Measurements from ENCODE around the gene ITFG1.
"Not testable (repeated sequence)": the region's sequence is repeated elsewhere in the genome, so short reads cannot be mapped to it uniquely, and the experiment has no call there.

The ITFG1 gene

DNA sequence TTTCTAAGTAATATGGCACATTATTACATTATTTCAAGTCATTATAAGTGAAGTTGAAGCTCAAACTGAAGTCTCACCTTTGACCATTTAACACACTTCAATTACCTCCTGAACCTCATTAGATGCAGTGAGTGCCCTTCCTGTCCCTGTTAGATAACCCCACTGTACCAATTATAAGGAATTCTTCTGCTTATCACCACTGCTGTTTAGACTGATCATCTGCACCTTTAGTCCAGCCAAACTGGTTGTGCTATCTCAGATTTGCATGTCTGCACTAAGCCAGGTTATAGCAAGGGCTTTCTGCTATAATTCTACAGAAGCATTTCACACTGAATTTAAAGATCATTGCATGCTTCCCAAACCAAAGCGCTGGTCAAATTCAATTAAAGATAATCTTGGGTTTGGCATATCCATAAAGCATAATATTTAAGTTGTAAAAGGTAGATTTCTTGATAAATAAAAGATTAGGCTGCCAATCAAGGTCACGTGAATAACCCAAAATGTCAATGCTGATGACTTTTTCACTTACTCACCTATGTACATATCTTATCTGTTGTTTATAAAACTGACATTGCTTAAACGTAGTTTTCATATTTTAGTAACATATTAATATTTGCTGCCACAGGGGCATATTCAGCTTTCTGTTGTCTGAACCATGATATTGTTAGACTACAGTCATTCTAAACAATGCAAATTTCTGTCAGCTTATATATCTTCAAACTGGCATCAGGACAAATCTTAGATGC lies 11.9 kb downstream of the ITFG1 start:
- Histone ChIP-seq H3K9me3 (ENCODE audit: control insufficient read depth, insufficient read depth, low read length) (no peaks in the 10 kb centered on the region), H3K27me3 (ENCODE audit: control insufficient read depth, insufficient read depth, low read length) (no peaks in the 10 kb centered on the region), H3K9ac (ENCODE audit: low read depth, low read length) (no peak overlapping the region), H3K36me3 (ENCODE audit: control insufficient read depth, insufficient read depth, low read length) (no peaks in the 10 kb centered on the region), H3K4me1 (ENCODE audit: control insufficient read depth, insufficient read depth, low read length) (no peaks in the 10 kb centered on the region), H3K4me3 (ENCODE audit: low read depth, low read length) (no peak overlapping the region)

DNA sequence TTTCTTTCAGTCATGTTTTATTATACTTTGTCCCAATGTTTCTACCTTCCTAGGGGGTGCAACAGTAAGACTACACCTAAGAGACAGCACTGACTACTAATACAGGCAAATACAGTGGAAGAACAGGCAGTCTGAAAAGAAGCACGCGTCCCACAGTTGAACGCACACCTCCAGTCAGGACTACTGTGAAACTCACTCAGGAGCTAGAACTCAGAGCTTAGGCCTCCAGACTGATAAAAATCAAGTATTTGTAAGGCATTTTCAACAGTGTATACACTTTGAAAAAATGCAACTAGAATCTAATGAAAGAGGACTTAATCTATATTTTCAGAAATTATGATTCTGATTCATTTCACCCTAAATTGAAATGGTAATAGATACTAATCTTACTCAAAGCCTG lies 14.4 kb downstream of the ITFG1 start:
- no peaks in the 10 kb centered on the region for H3K36me3 ChIP-seq (ENCODE audit: control insufficient read depth, insufficient read depth, low read length)
- no peaks in the 10 kb centered on the region for H3K27me3 ChIP-seq (ENCODE audit: control insufficient read depth, insufficient read depth, low read length)
- no peak overlapping the region for H3K9ac ChIP-seq (ENCODE audit: low read depth, low read length)
- no peak overlapping the region for H3K4me3 ChIP-seq (ENCODE audit: low read depth, low read length)
- H3K4me1 ChIP-seq (ENCODE audit: control insufficient read depth, insufficient read depth, low read length), result no peaks in the 10 kb centered on the region
- no peaks in the 10 kb centered on the region for H3K9me3 ChIP-seq (ENCODE audit: control insufficient read depth, insufficient read depth, low read length)

DNA sequence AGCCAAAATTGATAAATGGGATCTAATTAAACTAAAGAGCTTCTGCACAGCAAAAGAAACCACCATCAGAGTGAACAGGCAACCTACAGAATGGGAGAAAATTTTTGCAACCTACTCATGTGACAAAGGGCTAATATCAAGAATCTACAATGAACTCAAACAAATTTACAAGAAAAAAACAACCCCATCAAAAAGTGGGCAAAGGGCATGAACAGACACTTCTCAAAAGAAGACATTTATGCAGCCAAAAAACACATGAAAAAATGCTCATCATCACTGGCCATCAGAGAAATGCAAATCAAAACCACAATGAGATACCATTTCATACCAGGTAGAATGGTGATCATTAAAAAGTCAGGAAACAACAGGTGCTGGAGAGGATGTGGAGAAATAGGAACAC lies 18.0 kb downstream of the ITFG1 start:
- H3K36me3 ChIP-seq (ENCODE audit: control insufficient read depth, insufficient read depth, low read length); H3K27me3 ChIP-seq (ENCODE audit: control insufficient read depth, insufficient read depth, low read length); H3K4me1 ChIP-seq (ENCODE audit: control insufficient read depth, insufficient read depth, low read length); H3K9ac ChIP-seq (ENCODE audit: low read depth, low read length); H3K9me3 ChIP-seq (ENCODE audit: control insufficient read depth, insufficient read depth, low read length); H3K4me3 ChIP-seq (ENCODE audit: low read depth, low read length): not testable (repeated sequence)

DNA sequence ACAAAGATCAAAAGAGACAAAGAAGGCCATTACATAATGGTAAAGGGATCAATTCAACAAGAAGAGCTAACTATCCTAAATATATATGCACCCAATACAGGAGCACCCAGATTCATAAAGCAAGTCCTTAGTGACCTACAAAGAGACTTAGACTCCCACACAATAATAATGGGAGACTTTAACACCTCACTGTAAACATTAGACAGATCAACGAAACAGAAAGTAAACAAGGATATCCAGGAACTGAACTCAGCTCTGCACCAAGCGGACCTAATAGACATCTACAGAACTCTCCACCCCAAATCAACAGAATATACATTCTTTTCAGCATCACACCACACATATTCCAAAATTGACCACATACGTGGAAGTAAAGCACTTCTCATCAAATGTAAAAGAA lies 20.8 kb downstream of the ITFG1 start:
- H3K9me3 ChIP-seq (ENCODE audit: control insufficient read depth, insufficient read depth, low read length); H3K27me3 ChIP-seq (ENCODE audit: control insufficient read depth, insufficient read depth, low read length); H3K4me3 ChIP-seq (ENCODE audit: low read depth, low read length); H3K36me3 ChIP-seq (ENCODE audit: control insufficient read depth, insufficient read depth, low read length); H3K4me1 ChIP-seq (ENCODE audit: control insufficient read depth, insufficient read depth, low read length); H3K9ac ChIP-seq (ENCODE audit: low read depth, low read length): not testable (repeated sequence)

DNA sequence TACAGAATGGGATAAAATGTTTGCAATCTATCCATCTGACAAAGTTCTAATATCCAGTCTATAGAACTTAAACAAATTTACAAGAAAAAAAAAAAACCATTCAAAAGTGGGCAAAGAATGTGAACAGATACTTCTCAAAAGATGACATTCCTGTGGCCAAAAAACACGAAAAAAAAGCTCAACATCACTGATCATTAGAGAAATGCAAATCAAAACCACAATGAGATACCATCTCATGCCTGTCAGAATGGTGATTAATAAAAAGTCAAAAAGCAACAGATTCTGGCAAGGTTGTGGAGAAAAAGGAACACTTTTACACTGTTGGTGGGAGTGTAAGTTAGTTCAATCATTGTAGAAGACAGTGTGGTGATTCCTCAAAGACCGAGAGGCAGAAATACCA lies 26.6 kb downstream of the ITFG1 start:
- H3K4me1 ChIP-seq (ENCODE audit: control insufficient read depth, insufficient read depth, low read length); H3K4me3 ChIP-seq (ENCODE audit: low read depth, low read length); H3K27me3 ChIP-seq (ENCODE audit: control insufficient read depth, insufficient read depth, low read length); H3K36me3 ChIP-seq (ENCODE audit: control insufficient read depth, insufficient read depth, low read length); H3K9ac ChIP-seq (ENCODE audit: low read depth, low read length); H3K9me3 ChIP-seq (ENCODE audit: control insufficient read depth, insufficient read depth, low read length): not testable (repeated sequence)

DNA sequence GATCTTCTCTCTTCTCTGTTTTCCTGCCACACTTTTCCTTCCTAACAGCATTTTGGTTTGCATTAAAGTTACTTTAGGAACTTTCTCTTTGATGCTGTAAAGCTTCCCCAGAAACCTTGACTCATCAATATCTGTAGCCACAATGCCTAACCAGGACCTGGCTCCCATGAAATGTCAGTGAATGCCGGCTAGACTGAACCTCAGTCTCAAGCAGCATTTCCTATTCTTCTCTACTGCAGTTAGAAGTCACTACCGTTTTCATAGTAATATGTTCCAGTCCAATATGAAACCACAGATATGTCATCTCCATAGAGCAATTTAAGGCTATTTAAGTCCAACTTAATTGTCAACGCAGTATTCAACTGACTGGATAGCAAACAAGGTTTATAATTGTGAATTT lies 28.9 kb downstream of the ITFG1 start:
- no peaks in the 10 kb centered on the region for H3K36me3 ChIP-seq (ENCODE audit: control insufficient read depth, insufficient read depth, low read length)
- no peaks in the 10 kb centered on the region for H3K4me1 ChIP-seq (ENCODE audit: control insufficient read depth, insufficient read depth, low read length)
- no peak overlapping the region for H3K4me3 ChIP-seq (ENCODE audit: low read depth, low read length)
- H3K9me3 ChIP-seq (ENCODE audit: control insufficient read depth, insufficient read depth, low read length), result no peaks in the 10 kb centered on the region
- H3K27me3 ChIP-seq (ENCODE audit: control insufficient read depth, insufficient read depth, low read length), result no peaks in the 10 kb centered on the region
- H3K9ac ChIP-seq (ENCODE audit: low read depth, low read length), result no peak overlapping the region

DNA sequence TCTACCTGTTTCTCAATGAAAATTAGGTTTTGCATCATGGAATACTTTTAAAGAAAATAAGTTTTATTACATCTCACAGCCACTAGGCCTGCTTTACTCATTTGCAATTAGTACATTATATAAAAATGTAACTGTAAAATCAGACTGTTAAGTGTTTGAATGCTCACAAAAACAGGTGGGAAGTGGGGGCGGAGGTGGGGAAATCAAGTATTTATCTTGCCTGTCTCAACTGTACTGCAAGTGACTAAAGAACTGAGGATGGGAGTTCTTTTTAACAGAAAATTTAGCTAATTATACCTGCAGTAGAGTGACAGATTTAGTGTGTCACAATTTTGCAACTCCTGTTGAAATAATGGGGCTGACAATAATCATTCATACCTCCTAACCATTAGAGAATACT lies 34.1 kb downstream of the ITFG1 start:
- H3K36me3 ChIP-seq (ENCODE audit: control insufficient read depth, insufficient read depth, low read length), result peaks cover 5% of the 10 kb centered on the region
- H3K4me1 ChIP-seq (ENCODE audit: control insufficient read depth, insufficient read depth, low read length), result peaks cover 4% of the 10 kb centered on the region
- no peak overlapping the region for H3K4me3 ChIP-seq (ENCODE audit: low read depth, low read length)

DNA sequence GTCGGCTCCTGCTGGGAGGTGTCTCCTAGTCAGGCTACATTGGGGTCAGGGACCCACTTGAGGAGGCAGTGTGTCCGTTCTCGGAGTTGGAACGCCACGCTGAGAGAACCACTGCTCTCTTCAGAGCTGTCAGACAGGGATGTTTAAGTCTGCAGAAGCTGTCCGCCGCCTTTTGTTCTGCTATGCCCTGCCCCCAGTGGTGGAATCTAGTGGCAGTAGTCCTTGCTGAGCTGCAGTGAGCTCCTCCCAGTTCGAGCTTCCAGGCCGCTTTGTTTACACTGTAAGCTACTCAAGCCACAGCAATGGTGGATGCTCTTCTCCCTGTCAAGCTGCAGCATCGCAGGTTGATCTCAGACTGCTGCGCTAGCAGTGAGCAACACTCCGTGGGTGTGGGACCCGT lies 36.0 kb downstream of the ITFG1 start:
- Histone ChIP-seq H3K36me3 (ENCODE audit: control insufficient read depth, insufficient read depth, low read length) (peaks cover 5% of the 10 kb centered on the region), H3K4me3 (ENCODE audit: low read depth, low read length) (no peak overlapping the region), H3K9ac (ENCODE audit: low read depth, low read length) (no peak overlapping the region), H3K4me1 (ENCODE audit: control insufficient read depth, insufficient read depth, low read length) (peaks cover 4% of the 10 kb centered on the region), H3K9me3 (ENCODE audit: control insufficient read depth, insufficient read depth, low read length) (no peaks in the 10 kb centered on the region), H3K27me3 (ENCODE audit: control insufficient read depth, insufficient read depth, low read length) (no peaks in the 10 kb centered on the region)

More for the DNA sequence above, 34.1 kb downstream of the ITFG1 start:
- H3K9me3 ChIP-seq (ENCODE audit: control insufficient read depth, insufficient read depth, low read length), result no peaks in the 10 kb centered on the region
- no peaks in the 10 kb centered on the region for H3K27me3 ChIP-seq (ENCODE audit: control insufficient read depth, insufficient read depth, low read length)
- no peak overlapping the region for H3K9ac ChIP-seq (ENCODE audit: low read depth, low read length)

DNA sequence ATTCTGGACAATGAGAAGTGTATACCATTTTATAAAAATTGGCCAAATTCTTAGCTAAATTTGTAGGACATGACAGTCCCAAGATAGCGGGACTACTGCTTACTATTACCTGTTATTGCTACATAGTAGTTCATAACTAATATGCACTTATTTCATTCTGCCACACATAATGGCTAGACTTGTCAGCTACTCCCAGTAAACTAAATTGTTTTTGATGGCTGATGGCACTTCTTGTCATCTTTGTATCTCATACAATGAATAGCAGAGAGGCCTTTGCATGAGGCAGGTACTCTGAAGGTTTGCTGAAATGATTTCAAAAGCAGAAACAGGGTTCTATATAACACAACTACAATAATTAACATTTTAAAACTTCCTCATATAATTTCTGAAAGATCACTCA lies 44.0 kb downstream of the ITFG1 start:
- H3K9me3 ChIP-seq (ENCODE audit: control insufficient read depth, insufficient read depth, low read length), result no peaks in the 10 kb centered on the region
- H3K27me3 ChIP-seq (ENCODE audit: control insufficient read depth, insufficient read depth, low read length), result no peaks in the 10 kb centered on the region
- H3K4me3 ChIP-seq (ENCODE audit: low read depth, low read length), result no peak overlapping the region
- H3K9ac ChIP-seq (ENCODE audit: low read depth, low read length), result no peak overlapping the region
- H3K4me1 ChIP-seq (ENCODE audit: control insufficient read depth, insufficient read depth, low read length), result no peaks in the 10 kb centered on the region
- no peaks in the 10 kb centered on the region for H3K36me3 ChIP-seq (ENCODE audit: control insufficient read depth, insufficient read depth, low read length)

DNA sequence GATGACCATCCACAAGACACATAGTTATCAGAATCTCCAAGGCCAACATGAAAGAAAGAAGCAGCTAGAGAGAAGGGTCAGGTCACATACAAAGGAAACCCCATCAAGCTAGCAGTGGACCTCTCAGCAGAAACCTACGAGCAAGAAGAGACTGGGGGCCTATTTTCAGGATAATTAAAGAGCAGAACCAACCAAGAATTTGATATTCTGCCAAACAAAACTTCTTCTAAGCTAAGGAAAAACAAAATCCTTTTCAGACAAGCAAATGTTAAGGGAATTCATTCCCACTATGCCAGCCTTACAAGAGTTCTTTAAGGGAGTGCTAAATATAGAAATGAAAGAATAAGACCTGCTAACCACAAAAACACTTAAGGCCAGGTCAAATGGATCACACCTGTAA lies 47.8 kb downstream of the ITFG1 start:
- Histone ChIP-seq H3K4me1 (ENCODE audit: control insufficient read depth, insufficient read depth, low read length) (no peaks in the 10 kb centered on the region), H3K9ac (ENCODE audit: low read depth, low read length) (no peak overlapping the region), H3K36me3 (ENCODE audit: control insufficient read depth, insufficient read depth, low read length) (no peaks in the 10 kb centered on the region), H3K9me3 (ENCODE audit: control insufficient read depth, insufficient read depth, low read length) (no peaks in the 10 kb centered on the region), H3K27me3 (ENCODE audit: control insufficient read depth, insufficient read depth, low read length) (no peaks in the 10 kb centered on the region), H3K4me3 (ENCODE audit: low read depth, low read length) (no peak overlapping the region)

DNA sequence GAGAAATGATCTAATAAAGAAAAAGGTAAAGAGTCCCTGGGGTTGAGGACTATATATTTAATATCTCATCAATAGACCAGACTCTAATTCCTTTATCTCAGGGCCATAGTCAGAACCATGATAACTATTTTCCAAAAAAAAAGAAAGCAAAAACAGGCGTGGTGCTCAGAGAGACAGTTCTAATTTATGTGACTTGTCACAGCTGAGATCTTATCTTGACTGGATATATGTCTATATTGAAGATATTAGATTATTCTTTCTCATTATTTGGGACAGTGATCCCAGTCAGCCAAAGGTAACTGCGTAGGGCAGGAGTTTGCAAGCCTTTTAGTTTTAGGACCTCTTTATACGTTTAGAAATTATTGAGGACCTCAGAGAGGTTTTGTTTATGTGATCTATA lies 52.4 kb downstream of the ITFG1 start:
- H3K36me3 ChIP-seq (ENCODE audit: control insufficient read depth, insufficient read depth, low read length), result no peaks in the 10 kb centered on the region
- H3K9me3 ChIP-seq (ENCODE audit: control insufficient read depth, insufficient read depth, low read length), result no peaks in the 10 kb centered on the region
- no peaks in the 10 kb centered on the region for H3K27me3 ChIP-seq (ENCODE audit: control insufficient read depth, insufficient read depth, low read length)
- H3K4me1 ChIP-seq (ENCODE audit: control insufficient read depth, insufficient read depth, low read length), result no peaks in the 10 kb centered on the region
- no peak overlapping the region for H3K9ac ChIP-seq (ENCODE audit: low read depth, low read length)
- H3K4me3 ChIP-seq (ENCODE audit: low read depth, low read length), result no peak overlapping the region

DNA sequence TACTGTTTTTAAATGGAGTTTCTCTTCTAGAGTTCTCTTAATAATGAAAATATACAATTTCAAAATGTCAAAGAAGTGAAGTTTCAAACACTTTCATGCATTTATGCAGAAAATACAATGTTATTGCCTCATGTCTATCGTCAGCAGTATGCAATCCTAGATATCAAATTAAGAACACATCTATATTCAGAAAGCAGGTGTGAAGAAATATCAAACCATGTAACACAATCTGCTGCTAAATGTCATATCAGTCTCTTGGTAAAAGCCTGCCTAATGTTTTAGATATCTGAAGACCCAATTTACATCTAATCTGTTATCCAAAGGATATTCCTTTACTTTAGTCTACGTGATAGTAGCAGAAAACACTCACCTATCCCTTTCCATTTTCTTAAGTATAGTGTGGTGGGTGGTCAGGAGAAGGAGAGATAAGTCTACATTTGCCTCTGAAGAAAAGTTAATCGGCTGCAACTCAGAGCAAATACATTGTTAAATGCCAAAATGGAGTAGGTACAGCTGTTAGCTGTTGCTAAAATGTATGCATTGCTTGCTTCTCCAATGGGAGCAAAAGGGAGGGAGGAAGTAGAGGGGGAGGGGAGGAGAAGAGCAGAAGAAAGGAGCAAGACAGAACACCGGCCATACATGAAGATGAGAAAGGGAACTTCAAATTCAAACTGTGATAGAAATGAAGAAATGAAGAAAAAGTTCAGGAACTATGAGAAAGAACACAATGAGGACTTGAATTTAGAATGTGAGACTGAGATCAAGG lies 64.9 kb downstream of the ITFG1 start:
- Histone ChIP-seq H3K4me1 (ENCODE audit: control insufficient read depth, insufficient read depth, low read length) (peaks cover 2% of the 10 kb centered on the region), H3K4me3 (ENCODE audit: low read depth, low read length) (no peak overlapping the region), H3K36me3 (ENCODE audit: control insufficient read depth, insufficient read depth, low read length) (no peaks in the 10 kb centered on the region), H3K27me3 (ENCODE audit: control insufficient read depth, insufficient read depth, low read length) (no peaks in the 10 kb centered on the region), H3K9me3 (ENCODE audit: control insufficient read depth, insufficient read depth, low read length) (no peaks in the 10 kb centered on the region), H3K9ac (ENCODE audit: low read depth, low read length) (no peak overlapping the region)
